Memory B cell (primary cell): ENCODE data around the gene EVI2B.
"Not testable (repeated sequence)": the region's sequence is repeated elsewhere in the genome, so short reads cannot be mapped to it uniquely, and the experiment has no call there.

Experiments
- ATAC-seq: fragments of 150-1000 bp; cut with Tn5 transposase; 2 replicates; pipeline ENCODE4 v1.10.0; 2021; ENCODE audit warnings: low read depth, mild to moderate bottlenecking, moderate library complexity
- DNase-seq, 2 donors: peaks; one replicate each; pipeline ENCODE4 v3.0.0; 2022; ENCODE audit warnings: low spot score in 2 of 2
- H3K27ac Mint-ChIP-seq: one replicate; pipeline ENCODE4 v1.8.0; 2022; ENCODE audit warnings: mild to moderate bottlenecking, moderate library complexity, mixed read lengths
- H3K27me3 Mint-ChIP-seq: one replicate; pipeline ENCODE4 v1.8.0; 2022; ENCODE audit warnings: mixed read lengths
- H3K36me3 Mint-ChIP-seq: one replicate; pipeline ENCODE4 v1.8.0; 2022; ENCODE audit warnings: mild to moderate bottlenecking, mixed read lengths
- H3K4me1 Mint-ChIP-seq: one replicate; pipeline ENCODE4 v1.8.0; 2022; ENCODE audit warnings: mixed read lengths
- H3K4me3 Mint-ChIP-seq: one replicate; pipeline ENCODE4 v1.8.0; 2022; ENCODE audit warnings: mild to moderate bottlenecking, moderate library complexity, mixed read lengths
- H3K9me3 Mint-ChIP-seq: one replicate; pipeline ENCODE4 v1.8.0; 2022; ENCODE audit warnings: mixed read lengths

EVI2B gene

DNA sequence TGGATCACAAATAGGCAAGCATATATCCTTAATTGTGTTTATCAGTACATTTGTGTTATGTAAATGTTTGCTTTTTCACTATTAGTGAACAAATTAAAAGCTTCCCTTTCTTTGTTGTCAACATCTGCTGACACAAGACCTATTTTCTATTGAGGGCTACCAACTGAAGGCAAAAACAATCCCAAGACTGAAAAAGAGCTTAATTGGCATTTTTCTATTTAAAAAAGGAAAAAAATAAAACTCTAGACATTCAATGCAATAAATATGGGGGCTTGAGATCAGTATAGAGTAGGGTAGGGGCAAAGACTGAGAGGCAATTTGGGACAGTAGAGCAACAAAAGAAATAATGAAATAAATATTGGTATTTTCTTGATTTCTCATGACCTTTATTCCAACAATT is 41.1 kb downstream of the EVI2B start:
- no peaks in the 10 kb centered on the region for H3K27me3 Mint-ChIP-seq
- no peak overlapping the region for H3K27ac Mint-ChIP-seq
- H3K4me3 Mint-ChIP-seq = no peak overlapping the region
- ATAC-seq (no peak), DNase-seq (no peak)
- H3K9me3 Mint-ChIP-seq = no peaks in the 10 kb centered on the region
- H3K4me1 Mint-ChIP-seq = no peaks in the 10 kb centered on the region
- H3K36me3 Mint-ChIP-seq = peaks cover 9% of the 10 kb centered on the region

DNA sequence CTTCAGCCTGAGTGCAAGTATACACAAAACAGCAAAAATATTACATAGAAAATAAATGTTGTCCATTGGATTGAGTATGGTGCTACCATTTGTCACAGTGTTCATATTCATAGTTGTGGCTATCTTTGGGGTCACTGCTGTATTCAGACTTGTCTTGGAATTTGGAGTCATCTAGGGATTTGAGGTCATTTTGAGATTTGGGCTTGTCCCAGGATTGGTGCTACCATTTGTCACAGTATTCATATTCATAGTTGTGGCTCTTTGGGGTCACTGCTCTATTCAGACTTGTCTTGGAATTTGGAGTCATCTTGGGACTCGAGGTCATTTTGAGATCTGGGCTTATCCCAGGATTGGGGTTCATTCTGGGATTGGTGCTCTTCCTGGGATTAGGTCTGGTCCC is 41.6 kb downstream of the EVI2B start:
- Mint-ChIP-seq H3K27me3 (no peaks in the 10 kb centered on the region), H3K4me1 (no peaks in the 10 kb centered on the region), H3K9me3 (no peaks in the 10 kb centered on the region), H3K4me3 (no peak overlapping the region), H3K27ac (no peak overlapping the region), H3K36me3 (peaks cover 6% of the 10 kb centered on the region)
- ATAC-seq (no peak), DNase-seq (no peak)

DNA sequence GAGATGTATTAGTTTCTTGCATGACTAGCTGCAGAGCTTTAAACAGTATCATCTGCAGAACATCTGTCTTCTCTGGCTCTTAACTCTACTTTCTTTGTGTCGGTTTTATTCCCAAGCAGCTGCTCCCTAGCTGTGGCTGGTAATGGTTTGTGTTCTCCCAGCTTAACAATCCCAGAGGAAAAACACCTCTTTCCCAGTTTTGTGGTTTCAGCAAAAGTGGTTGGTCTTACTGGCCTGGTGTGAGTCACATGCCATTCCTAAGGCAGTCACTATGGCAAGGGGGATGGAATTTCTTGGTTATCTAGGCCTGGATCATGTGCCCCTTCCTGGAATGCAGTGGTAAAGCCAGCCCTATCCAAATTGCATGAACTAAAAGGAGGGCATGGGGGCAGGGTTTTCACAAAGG is 44.3 kb downstream of the EVI2B start:
- no peak overlapping the region for H3K4me3 Mint-ChIP-seq
- no peaks in the 10 kb centered on the region for H3K9me3 Mint-ChIP-seq
- peaks cover 11% of the 10 kb centered on the region for H3K36me3 Mint-ChIP-seq
- H3K27ac Mint-ChIP-seq = no peak overlapping the region
- no peak for DNase-seq
- H3K4me1 Mint-ChIP-seq = peaks cover 7% of the 10 kb centered on the region
- no peaks in the 10 kb centered on the region for H3K27me3 Mint-ChIP-seq
- ATAC-seq = no peak

DNA sequence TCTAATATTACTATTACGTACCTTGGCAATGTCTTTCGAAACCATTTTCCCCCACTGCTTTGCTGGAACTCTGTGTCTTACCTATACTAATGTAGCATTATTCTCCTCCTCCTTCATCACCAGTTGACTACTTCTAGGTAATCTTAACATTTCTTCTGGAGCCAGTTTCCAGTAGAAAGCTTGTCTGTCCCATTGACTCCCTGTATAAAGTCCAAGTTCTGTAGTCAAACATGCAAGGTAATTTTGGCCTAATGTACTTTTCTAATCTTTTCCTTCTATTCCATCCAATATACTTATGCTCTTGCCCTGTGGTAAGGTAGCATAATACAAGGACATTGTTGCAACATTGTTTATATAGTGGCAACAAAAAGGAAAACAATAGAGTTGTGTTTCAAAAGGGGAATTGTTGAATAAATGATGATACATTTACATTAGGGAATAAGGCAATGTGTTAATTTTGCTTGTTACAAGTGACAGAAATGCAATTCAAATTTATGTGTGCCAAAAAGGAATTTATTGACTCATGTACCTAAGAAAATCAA is 44.7 kb downstream of the EVI2B start:
- H3K4me1 Mint-ChIP-seq = peaks cover 7% of the 10 kb centered on the region
- H3K27me3 Mint-ChIP-seq = no peaks in the 10 kb centered on the region
- no peak overlapping the region for H3K4me3 Mint-ChIP-seq
- DNase-seq (no peak), ATAC-seq (no peak)
- H3K27ac Mint-ChIP-seq = no peak overlapping the region
- H3K9me3 Mint-ChIP-seq = no peaks in the 10 kb centered on the region
- peaks cover 11% of the 10 kb centered on the region for H3K36me3 Mint-ChIP-seq

DNA sequence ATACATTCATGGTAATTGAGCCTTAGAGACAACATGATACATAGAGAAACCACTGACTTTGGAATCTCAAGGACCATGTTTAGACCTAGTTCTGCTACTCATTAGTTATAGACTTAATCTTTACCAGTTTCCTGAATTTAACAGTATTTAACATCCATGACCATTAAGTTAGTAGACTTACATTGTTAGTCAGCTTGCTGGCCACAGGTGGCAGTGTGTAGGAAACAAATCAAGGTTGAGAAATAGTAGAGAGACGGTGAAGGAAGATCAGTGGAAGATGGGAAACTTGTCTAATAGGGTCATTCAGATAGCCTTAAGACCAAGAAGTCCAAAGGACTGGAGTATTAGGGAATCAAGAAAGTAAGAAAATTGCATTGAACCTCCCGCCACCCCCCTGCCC is 47.8 kb downstream of the EVI2B start:
- Mint-ChIP-seq H3K27me3 (no peaks in the 10 kb centered on the region), H3K9me3 (no peaks in the 10 kb centered on the region), H3K27ac (no peak overlapping the region), H3K36me3 (peaks cover 12% of the 10 kb centered on the region), H3K4me1 (peaks cover 7% of the 10 kb centered on the region), H3K4me3 (no peak overlapping the region)
- ATAC-seq = no peak
- no peak for DNase-seq

DNA sequence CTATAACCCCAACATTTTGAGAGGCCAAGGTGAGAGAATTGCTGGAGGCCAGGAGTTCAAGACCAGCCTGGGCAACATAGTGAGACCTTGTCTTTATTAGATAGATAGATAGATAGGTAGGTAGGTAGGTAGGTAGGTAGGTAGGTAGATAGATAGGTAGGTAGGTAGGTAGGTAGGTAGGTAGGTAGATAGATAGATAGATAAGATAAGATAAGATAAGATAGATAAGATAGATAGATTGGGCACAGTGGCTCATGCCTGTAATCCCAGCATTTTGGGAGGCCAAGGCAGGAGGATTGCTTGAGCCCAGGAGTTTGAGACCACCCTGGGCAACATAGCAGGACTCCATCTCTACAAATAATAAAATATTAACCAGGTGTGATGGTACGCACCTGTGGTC is 50.9 kb downstream of the EVI2B start:
- ATAC-seq, DNase-seq, H3K4me3 Mint-ChIP-seq, H3K9me3 Mint-ChIP-seq, H3K4me1 Mint-ChIP-seq, H3K27ac Mint-ChIP-seq, H3K27me3 Mint-ChIP-seq, H3K36me3 Mint-ChIP-seq: not testable (repeated sequence)

DNA sequence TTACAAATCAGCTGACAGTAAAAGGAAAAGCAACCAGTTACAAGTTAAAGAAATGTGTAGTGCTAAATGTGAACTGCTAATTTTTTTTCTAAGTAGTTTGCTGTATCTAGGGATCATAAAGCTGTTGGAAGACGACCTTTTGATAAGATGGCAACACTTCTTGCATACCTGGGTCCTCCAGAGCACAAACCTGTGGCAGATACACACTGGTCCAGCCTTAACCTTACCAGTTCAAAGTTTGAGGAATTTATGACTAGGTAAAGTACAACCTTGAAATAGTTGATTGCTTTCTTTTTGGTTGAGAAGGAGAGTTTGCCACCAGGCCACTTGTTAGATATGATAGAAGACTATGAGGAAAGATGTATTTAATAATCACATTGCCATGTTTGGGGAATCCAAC is 52.3 kb downstream of the EVI2B start:
- peaks cover 7% of the 10 kb centered on the region for H3K4me1 Mint-ChIP-seq
- DNase-seq (no peak), ATAC-seq (no peak)
- no peaks in the 10 kb centered on the region for H3K9me3 Mint-ChIP-seq
- H3K27me3 Mint-ChIP-seq = no peaks in the 10 kb centered on the region
- peaks cover 8% of the 10 kb centered on the region for H3K36me3 Mint-ChIP-seq
- H3K27ac Mint-ChIP-seq = no peak overlapping the region
- H3K4me3 Mint-ChIP-seq = no peak overlapping the region

DNA sequence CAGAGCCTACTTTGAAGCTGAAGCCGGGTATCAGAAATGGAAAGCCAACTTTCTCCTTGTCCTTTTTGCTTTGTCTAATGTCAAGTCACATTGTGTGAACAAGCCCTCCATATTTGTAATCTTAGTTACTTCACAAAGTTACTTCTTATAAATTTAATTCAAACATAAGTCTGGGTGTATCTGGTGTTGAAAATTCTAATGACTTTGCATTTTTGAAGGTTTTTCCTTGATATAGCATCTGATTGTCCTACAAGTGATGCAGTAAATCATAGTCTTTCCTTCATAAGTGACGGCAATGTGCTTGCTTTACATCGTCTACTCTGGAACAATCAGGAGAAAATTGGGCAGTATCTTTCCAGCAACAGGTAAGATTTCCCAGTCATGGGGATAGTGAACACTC is 53.7 kb downstream of the EVI2B start:
- H3K9me3 Mint-ChIP-seq = no peaks in the 10 kb centered on the region
- H3K36me3 Mint-ChIP-seq = peaks cover 3% of the 10 kb centered on the region
- DNase-seq (no peak), ATAC-seq (no peak)
- no peak overlapping the region for H3K4me3 Mint-ChIP-seq
- no peak overlapping the region for H3K27ac Mint-ChIP-seq
- no peaks in the 10 kb centered on the region for H3K4me1 Mint-ChIP-seq
- H3K27me3 Mint-ChIP-seq = no peaks in the 10 kb centered on the region

DNA sequence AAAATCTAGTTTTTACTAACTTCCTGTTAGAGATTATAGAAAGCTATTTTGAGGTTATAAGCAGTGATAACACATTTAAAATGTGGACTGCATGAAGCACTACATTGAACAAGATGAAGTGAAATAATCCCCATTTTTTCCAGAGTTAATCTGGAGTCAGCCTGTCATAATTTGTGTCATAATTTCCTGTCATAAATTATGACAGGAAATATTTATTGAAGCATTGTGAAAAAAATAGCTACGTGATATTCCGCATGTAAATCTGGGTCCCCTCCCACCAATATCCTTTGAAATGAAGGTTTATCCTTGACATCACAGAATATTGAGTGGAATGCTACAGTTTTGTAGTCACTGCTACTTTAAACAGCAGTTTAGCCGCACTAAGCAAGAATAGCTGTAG is 56.9 kb downstream of the EVI2B start:
- Mint-ChIP-seq H3K27me3 (no peaks in the 10 kb centered on the region), H3K36me3 (peaks cover 3% of the 10 kb centered on the region), H3K27ac (no peak overlapping the region), H3K4me1 (no peaks in the 10 kb centered on the region), H3K9me3 (no peaks in the 10 kb centered on the region), H3K4me3 (no peak overlapping the region)
- ATAC-seq (no peak), DNase-seq (no peak)

DNA sequence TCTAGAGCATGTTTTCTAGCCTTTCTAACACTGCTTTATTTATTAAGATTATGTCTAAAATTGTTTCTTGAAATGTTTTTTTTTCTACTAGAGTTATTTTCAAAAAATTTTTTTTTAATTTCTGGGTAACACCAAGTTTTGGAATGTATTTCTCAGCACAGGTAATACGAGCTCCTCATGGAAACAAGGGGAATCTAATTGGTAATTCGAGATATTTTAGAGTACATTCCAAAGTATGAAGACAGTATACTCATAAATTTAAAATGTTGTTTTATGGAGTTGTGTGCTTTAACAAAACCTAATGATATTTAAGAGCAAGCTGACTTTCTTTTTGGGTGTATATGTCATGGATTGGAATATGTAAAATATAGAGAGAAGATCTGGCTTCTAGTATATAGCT is 59.2 kb downstream of the EVI2B start:
- H3K4me1 Mint-ChIP-seq = peaks cover 6% of the 10 kb centered on the region
- DNase-seq = no peak
- H3K27me3 Mint-ChIP-seq = no peaks in the 10 kb centered on the region
- H3K27ac Mint-ChIP-seq = no peak overlapping the region
- H3K9me3 Mint-ChIP-seq = no peaks in the 10 kb centered on the region
- H3K36me3 Mint-ChIP-seq = no peaks in the 10 kb centered on the region
- ATAC-seq = no peak
- no peak overlapping the region for H3K4me3 Mint-ChIP-seq
